ENCODE results near the gene RHBDL3.

RHBDL3 gene, protein sequence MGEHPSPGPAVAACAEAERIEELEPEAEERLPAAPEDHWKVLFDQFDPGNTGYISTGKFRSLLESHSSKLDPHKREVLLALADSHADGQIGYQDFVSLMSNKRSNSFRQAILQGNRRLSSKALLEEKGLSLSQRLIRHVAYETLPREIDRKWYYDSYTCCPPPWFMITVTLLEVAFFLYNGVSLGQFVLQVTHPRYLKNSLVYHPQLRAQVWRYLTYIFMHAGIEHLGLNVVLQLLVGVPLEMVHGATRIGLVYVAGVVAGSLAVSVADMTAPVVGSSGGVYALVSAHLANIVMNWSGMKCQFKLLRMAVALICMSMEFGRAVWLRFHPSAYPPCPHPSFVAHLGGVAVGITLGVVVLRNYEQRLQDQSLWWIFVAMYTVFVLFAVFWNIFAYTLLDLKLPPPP

DNA sequence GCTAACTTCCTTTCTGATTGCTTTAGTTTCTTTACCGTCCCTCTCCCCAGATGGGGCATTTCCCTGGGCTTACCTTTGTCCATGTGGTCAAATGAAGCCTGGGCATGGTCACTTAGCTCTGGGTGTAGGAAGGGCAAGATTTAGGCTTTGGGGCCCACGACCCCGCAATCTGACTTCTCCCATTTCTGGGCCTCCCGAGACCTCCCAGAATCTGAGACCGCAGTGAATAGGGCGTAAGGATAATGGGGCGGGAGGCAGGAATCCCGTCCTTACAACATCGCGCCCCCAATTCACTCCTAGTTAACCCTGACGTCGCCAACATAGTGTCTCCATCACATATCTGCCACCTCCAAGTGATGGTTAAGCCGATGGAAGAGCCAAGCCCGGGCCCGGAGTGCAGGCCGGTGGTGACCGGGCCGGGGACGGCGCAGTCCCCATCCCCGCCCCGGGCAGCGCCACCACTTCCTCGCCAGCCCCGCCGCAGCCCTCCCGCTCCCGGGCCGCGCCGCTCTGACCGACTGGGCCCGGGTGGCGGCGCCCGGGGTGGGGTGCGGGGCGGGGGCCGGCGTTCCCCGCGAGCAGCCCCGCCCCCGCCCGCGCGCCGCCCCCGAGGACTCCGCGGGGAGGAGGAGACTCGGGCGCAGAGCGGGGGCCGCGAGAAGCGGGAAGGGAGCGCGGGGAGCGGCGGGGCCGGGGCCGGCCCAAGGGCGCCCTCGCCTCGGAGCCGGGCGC lies at the start of gene RHBDL3:
TSS of gene RHBDL3 (plus strand) at position 641 of the 732 bp plus-strand sequence. CDS start 358 bp downstream, outside the sequence.
- no peak for DNase-seq (ENCODE audit: low read depth)
- TF ChIP-seq, protein P1, sequence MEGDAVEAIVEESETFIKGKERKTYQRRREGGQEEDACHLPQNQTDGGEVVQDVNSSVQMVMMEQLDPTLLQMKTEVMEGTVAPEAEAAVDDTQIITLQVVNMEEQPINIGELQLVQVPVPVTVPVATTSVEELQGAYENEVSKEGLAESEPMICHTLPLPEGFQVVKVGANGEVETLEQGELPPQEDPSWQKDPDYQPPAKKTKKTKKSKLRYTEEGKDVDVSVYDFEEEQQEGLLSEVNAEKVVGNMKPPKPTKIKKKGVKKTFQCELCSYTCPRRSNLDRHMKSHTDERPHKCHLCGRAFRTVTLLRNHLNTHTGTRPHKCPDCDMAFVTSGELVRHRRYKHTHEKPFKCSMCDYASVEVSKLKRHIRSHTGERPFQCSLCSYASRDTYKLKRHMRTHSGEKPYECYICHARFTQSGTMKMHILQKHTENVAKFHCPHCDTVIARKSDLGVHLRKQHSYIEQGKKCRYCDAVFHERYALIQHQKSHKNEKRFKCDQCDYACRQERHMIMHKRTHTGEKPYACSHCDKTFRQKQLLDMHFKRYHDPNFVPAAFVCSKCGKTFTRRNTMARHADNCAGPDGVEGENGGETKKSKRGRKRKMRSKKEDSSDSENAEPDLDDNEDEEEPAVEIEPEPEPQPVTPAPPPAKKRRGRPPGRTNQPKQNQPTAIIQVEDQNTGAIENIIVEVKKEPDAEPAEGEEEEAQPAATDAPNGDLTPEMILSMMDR (conservative IDR thresholded peaks at IDR 0.05; ENCODE audit: low read depth, low read length): no peak
- H3K4me3 ChIP-seq (ENCODE audit: low read length): peak within 1 kb of the TSS; percentile 37

DNA sequence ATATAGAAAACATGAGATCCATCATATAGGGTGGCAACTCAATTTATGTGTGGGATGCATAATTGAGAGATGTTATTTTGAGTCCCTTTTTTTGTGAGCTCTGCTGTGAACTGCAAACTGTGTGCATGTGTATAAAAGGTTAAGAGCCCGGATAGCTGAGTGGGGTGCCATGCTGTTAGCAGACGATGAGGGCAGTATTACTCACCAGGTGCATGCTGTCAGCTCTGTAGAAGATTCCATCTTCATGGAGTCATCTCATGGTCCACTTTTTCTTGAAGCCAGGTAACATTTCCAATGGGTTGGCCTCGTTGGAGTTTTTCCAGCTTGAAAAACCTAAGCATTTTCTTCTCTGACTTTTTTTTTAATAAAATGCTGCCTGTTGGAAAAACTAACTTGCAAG lies 43.0 kb upstream of the RHBDL3 start:
- no peak overlapping the region for H3K4me3 ChIP-seq (ENCODE audit: low read length)
- TF ChIP-seq, protein P1 (conservative IDR thresholded peaks at IDR 0.05; ENCODE audit: low read depth, low read length): no peak
- DNase-seq (ENCODE audit: low read depth): no peak

DNA sequence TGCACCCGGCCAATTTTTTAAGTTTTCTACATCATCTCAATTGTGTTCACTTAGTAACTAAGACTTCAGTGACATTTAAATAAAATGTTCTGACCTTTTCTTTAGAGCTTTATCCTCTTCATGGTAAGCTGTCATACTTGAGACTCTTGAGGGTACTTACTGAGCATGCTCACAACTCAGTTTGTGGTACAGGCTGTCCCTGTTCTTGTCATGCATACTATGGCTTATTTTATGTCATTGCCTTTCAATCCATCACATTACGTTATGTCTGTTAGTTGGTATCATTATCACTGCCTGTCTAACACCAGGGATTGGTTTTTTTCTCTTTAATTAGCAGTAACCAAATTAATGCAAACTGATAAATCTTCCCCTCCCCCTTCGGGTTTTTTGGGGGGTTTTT lies 41.9 kb upstream of the RHBDL3 start:
- no peak overlapping the region for H3K4me3 ChIP-seq (ENCODE audit: low read length)
- TF ChIP-seq, protein P1 (conservative IDR thresholded peaks at IDR 0.05; ENCODE audit: low read depth, low read length): no peak

DNA sequence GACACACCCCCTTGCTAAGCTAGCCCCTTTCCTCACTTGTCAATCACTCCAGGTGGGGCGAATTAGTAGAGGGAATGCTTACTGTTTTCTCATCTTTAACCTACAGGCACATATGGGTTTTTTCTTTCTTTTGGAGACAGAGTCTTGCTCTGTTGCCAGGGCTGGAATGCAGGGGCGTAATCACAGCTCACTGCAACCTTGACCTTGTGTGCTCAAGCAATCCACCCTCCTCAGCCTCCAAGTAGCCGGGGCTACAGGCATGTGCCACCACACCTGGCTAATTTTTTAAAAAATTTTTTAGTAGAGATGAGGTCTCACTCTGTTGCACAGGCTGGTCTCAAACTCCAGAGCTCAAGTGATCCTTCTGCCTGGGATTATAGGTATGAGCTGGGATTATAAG lies 38.7 kb upstream of the RHBDL3 start:
- DNase-seq (ENCODE audit: low read depth): no peak

More for the DNA sequence above, 41.9 kb upstream of the RHBDL3 start:
- DNase-seq (ENCODE audit: low read depth): no peak

DNA sequence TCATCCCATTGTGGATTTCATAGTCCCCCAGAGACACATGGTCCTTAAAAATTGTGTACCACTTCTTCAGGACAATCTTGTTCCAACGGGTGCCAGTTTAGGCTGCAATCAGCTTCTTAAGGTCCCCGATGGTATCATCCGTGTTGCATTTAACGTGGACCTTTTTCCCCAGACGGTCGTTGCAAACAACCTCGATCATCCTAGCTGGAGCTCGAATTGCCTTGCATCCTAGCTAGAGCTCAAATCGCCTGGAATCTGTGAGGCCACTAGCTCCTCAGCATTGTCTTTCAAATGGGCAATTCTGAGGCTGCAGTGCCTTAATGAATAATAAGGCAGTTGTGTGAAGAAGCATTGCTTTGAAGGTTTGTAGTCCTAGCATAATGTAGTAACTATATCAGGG lies 37.7 kb upstream of the RHBDL3 start:
- no peak overlapping the region for H3K4me3 ChIP-seq (ENCODE audit: low read length)
- no peak for DNase-seq (ENCODE audit: low read depth)
- TF ChIP-seq, protein P1 (conservative IDR thresholded peaks at IDR 0.05; ENCODE audit: low read depth, low read length): no peak

More for the DNA sequence above, 38.7 kb upstream of the RHBDL3 start:
- TF ChIP-seq, protein P1 (conservative IDR thresholded peaks at IDR 0.05; ENCODE audit: low read depth, low read length): no peak
- H3K4me3 ChIP-seq (ENCODE audit: low read length): no peak overlapping the region

DNA sequence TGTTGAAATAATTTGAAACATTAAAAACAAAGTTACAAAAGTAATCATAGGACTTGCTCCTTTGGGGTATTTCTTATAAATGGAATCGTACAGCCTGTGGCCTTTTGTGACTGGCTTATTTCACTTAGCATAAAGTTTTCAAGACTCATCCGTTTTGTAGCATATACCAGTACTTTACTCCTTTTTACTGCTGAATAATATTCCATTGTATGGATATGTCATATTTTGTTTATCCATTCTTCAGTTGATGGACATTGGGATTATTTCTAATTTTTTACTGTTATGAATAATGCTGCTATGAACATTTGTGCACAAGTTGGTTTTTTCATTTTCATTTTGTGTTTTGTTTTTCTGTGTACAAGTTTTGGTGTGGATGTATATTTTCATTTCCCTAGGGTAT lies 30.0 kb upstream of the RHBDL3 start:
- TF ChIP-seq, protein P1 (conservative IDR thresholded peaks at IDR 0.05; ENCODE audit: low read depth, low read length): no peak
- DNase-seq (ENCODE audit: low read depth): no peak
- H3K4me3 ChIP-seq (ENCODE audit: low read length): no peak overlapping the region

Measured in retinal pigment epithelial cell (primary cell).